ACHN (cell line): ENCODE measurements around the gene EBF3.

Source experiments
- DNase-seq: peaks from one replicate; pipeline ENCODE4 v3.0.0-alpha.2; 2015
- in situ Hi-C: cut with HindIII; loops from 2 replicates; pipeline ENCODE4 v1.10.0; 2017; ENCODE audit warnings: low sequenced_read_pairs, low pct_ligation_motif_present, low pct_unique_long_range_greater_than_20kb

EBF3 gene

DNA sequence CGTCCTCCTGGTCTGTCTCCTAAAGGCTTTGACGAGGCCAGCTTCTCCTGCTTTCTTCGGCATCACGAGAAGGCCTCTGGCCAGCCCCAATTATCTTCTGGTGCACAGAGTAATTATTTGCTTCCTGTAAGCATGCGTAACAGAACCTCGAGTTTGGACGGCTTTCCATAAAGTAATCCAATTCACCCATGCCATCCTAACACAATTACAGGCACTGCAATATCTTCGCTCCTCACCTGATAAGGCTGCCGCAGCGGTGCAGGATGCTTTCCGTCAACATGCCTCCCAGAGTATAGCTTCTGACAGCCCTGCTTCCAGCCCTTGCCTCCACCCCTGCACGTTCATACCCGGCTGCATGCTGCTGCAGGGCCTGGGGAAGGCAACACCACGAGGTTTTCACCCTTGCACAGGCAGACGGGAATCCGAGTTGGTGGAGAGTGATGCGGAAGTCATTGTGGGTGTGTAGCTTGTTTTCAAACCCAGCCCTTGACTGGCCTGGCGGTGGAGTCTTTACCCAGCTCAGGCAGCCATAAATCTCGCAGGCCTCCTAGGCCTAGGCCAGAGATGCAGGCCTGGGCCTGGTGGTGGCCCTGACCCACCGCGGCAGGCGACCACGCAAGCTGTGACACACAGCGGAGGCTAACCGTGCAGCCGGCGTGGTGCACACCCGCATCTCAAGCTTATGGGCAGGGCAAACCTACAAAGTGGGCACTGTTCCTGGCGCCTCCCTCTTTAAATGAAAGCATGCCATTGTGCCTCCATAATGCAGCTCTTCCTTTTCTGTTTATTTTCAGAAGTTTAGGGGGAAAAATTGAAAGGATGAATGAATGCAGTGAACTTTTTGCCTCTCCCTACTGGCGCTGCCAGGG, 12.7 kb downstream of the EBF3 start:
- no peak for DNase-seq
- in situ Hi-C loops: no loop called here

DNA sequence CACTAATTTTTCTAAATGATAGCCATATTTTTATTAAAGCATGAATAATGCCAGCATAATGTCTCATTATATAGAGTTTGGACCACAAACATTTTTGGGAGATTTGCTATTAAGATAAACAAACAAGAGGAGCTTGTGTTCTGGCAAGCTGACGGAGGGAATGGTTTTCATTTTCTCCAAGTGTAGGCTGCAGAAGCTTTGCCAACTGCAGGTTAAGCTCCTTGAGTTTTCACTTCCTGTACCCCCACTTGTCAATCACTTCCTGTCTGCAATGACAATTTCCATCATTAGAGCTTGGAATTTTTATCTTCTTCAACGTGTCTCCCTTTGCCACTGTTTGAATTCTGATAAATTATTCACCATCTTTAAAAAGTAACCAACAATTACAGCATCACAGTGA, 13.4 kb downstream of the EBF3 start:
- DNase-seq: no peak
- in situ Hi-C loops: no loop called here

DNA sequence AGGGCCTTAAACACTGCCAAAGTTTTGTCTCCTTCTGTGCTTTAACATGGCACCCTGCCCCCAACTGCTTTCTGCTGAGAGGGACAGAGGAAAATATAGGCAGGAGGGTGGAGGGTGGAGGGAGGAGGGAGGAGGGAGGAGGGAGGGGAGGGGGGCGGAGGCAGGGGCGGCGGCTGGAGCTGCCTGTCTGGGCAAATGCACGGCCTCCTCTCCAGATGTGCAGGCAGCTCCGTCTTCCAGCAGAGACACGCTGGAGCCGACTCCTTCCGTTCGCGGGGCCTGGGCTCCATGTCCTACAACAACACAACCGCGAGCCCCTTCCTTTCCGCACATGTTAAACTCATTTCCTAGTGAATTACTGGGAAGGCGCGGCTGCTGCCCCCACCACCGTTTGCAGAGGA, 14.2 kb downstream of the EBF3 start:
- no peak for DNase-seq
- in situ Hi-C loops: no loop called here

DNA sequence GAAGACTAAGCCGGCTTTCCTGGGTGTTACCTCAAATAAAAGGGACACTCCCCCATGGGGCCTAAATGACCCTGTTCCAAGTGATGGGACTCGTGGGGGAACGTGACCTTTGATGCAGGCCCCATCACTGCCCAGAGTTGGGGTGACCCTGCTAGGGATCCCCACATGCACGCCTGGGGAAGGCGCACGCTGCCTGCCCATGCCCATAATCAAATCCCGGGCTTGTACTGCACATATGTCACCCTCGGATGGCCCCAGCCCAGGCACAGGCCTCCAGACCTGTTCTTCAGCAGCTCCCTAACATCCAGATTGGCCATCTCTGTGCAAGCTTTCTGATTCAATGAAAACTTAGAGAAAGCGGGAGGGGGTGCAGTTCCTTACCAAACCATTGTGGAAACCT, 14.7 kb downstream of the EBF3 start:
- no peak for DNase-seq
- in situ Hi-C loops: no loop called here

DNA sequence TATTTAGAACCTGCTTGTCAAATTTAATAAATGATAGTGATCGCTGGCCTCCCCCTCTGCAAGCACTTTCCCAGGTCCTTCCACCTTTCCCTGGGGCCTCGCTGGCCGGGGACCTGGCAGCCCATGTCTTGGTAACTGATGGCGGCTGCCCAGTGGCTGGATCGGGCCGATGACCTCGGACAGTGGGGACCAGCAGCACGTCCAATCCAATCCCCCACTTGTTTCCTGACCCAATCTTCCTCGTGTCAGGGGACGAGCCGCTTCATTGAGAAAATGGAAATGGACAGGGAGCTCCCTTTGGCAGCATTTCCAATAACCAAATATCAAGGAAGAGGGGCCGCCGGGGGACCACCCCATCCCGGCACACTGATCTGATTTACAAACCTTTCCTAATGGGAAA, 17.2 kb downstream of the EBF3 start:
- in situ Hi-C loops: no loop called here

DNA sequence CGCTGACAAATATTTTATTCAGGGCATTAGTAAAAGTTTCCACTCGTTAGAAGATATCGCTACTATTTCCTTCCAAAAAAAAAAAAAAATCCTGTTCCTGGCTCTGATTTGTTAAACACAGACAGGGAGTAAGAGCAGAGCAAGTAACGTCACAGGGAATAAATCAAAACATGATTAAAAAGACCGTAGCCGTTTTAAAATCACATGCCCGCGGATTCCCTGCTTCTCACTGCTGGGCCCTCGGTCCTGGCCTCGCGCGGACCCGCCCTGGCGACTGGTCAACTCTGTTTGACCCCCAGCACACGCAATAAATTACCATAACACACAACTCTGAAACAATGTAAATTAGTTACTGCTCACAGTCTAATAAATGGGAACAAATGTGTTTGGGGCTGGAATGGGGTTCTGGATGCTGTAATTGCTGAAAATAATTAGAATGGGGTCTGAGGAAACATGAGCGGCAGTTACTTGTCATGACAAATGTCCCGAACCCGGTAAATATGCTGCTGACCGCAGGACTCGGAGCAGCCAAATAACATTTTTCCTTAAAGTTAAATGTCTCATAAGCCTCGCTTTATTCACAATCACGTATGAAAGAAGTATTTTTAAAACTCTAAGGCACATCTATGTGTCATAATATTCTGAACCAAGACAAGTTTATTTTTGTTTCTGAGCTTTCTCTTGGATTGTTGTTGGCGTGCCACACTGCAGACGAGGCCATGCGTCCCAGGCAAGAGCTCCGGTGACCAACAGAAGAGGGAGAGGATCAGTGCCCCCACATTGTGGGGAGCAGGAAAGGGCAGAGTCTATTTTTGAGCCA, 17.9 kb downstream of the EBF3 start:
- DNase-seq: no peak
- in situ Hi-C loops: no loop called here

More for the DNA sequence above, 17.2 kb downstream of the EBF3 start:
- DNase-seq: no peak

DNA sequence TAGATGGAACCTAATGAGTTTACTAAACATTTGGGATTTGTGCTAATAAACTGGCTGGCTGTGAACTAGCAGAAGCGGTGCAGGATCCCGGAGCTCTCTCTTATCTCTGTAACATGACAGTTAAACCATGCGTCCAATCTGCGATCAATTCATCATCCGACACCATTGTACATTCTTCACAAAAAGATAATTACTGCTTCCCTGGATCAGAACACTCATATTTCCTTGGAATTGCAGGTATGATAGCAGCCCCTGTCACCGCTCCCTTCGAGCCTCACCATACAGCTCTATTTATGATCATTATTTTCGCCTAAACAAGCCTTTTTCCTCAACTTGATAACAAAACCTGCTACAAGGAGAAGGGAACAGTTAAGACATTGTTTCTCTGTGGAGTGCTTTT, 18.5 kb downstream of the EBF3 start:
- no peak for DNase-seq
- in situ Hi-C loops: no loop called here

DNA sequence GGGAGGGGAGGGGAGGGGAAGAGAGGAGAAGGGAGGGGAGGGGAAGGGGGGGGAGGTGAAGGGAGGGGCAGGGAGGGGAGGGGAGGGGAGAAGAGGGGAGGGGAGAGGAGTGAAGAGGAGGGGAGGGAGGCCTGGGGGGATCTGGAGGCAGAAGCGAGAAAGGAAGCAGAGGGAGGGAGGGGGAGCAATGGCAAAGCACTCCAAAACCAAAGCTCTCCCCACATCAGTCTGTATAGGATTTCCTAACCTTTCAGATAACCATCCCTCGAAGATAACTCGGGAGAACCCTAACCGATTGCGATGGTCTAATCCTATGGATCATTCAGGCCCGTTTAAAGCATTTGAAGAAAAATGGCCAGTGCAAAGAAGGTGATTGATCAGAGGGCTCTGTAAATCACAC, 19.0 kb downstream of the EBF3 start:
- in situ Hi-C loops: no loop called here
- DNase-seq: no peak

DNA sequence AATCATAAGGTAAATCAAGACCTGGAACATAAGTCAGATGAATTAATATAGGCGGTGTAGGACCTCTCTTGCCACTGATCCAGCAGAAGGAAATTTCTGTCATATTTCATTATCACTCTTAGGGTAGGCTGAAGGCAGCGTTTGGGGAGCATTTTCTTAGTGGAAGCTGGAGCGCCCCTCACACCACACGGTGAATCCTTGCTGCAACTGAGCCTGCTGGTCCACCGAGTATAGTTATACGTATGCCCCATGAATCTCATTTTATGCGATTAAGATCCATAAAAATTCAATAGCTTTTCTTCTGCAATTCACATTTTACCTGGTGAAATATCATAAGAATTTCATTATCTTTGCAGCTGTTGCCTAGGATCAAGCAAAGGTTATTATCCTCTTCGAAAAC, 19.6 kb downstream of the EBF3 start:
- no peak for DNase-seq
- in situ Hi-C loops: no loop called here

DNA sequence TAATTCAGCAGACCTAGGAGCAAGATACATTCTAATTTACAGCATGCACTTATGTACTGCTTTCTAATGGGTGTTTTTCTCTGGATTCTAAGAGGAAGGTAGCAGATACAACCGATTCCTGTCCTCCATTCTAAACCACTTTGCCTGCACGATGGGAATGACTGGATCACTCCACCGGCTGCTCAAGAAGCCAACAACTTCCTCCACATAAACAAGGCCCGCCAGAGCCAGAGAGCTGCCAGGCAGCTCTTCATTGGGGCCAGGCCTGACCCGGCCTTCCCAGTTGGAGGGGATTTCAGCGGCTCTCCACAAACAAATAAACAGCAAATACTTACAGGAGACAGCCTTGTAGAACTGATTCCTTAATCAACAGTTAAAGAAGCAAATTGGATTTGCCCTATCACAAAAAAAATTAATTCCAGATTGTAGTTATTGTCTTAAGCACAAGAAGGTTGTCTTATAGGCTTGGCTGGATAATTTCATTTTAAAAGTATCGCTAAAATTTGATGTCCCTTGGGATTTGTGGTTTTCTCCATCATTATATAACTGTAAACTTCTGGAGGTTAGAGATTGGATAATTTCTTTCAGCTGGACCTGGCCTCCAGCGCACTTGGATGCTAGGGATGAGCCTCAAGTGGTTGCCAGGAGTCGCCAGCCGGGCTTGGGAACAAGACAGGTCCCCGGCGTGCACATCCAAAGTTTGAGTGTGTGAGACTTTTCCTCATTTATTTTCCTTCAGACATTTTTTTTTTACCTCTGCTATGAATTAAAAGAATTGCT, 20.9 kb downstream of the EBF3 start:
- in situ Hi-C loops: no loop called here
- no peak for DNase-seq

DNA sequence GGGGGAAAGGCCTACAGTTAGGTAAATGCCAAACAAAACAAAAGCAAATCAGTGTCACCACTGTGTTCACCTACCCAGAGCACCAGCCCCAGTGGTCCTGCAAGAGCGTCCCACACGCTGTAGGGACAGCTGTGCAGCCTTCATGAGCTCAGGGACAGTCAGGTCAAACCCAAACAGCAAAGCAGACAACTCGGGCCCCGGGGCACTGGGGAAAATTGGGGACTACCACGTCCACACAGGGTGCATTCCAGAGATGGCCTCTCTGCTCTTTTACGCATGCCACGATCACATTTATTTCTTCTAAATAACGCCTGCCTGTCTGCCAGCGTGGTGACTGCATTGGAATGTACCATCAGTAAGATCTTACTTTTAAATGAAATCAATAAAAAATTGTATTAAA, 21.7 kb downstream of the EBF3 start:
- DNase-seq: no peak
- in situ Hi-C loops: no loop called here

DNA sequence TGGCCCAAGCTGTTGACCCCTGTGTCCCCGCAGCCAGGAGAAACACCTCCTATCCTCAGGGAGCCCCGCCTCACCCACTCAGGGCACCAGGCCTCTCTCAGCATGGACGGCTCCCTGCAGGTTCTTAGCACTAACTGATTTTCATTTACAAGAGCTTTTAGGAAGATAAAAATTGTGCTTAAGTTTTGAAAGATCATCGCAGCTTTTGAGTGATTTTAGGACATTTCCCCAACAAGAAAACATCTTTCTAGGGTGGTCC, 22.1 kb downstream of the EBF3 start:
- in situ Hi-C loops: no loop called here

DNA sequence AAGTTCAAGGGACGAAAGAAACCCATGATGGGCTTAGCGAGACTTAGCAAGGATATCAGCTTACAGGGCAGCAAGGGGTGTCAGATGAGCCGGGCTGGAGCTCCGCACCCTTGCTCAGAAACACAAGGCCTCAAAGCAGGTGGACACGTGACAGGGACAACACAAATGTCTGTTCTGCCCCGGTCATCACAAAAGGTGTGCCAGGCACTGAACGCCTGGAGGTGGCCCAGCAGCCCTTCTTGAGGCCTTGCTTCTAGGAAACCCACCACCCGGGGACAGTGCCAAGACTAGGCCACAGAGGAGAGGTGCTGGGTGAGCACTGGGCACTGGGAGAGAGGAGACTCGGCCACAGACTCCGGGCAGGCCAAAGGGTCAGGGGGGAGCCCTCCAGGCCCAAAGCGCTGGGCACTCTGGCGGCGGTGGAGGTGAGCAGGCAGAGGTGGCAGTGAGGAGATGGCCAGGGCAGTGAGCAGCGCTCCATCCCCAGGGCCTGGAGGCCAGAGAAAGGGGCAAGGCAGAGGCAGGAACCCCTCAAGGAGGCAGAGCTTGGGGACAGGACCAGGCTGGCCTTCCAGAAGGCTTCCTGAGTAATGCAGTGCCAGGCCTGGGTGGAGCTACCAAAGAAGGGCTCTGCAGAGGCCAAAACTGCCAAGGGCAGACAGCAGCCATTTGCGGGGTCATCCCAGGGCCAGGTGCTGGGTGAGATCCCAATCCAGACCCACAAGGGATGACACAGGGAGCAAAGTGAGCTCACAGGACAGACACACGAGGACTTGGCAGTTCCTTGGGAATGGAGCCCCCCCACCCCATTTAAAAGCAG, 22.7 kb downstream of the EBF3 start:
- DNase-seq: no peak
- in situ Hi-C loops: no loop called here

More for the DNA sequence above, 22.1 kb downstream of the EBF3 start:
- DNase-seq: no peak

DNA sequence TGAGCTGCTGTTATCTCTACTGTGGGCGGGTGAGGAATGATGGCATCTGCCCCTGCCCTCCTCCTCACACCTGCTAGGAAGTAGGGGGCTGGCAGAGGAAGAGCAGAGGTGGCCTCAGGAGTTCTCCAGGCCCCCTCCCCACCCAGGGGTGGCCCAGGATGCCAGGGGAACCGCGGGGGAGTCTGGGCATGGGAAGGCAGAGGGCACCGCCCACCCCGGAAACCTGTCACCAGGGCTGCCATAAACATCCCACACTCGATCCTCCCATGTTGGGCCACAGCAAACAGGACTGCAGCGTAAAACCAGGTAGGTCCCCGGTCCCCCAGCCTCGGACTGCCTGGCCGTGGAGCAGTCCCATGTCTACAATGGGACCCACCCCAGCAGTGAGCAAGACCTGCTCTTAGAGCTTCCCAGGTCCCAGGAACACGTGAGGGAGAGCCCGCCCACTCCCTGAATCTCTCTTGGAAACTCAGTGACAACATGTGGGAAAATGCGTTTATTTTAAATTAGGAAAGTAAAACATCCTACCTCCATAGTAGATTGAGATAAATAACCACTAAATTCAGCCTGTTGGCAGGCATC, 23.4 kb downstream of the EBF3 start:
- in situ Hi-C loops: no loop called here
- no peak for DNase-seq

DNA sequence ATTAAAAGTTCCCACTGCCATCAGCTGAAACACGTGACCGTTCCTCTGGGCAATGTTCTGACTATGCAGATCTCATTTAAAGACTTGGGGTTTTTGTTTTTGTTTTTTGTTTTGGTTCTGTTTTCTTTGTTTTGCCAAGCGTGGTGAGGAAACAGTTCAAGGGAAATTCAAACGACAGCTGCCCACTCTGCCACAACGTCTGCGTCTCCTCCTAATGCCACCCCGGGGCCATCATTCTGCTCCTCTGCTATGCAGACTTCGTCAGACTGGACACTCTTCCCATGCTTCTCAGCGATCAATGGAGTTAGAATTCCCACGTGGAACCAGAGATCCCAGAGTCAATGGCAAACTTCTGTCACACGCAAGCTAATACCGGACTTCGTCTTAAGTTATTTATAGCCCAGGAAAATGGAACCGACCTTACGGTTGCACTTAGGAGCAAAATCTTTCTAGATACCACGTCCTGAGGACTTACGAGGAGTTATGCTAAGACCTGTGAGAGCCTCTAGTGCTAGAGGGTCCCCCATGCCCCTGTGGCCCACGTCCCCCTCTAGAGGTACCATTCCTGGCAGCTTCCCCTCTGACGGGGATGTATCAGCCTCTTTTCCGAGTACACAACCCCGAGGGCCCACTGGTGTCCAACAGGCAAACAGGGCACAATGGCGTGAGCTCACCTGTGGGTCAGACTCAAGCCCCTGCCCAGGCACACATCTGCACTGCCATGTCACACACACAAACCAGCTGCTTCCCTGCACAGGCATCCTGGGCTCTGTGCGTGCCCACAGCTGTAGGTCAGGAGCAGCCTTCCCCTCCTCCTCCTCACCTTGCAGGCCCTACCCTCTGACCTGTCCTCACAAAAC, 24.4 kb downstream of the EBF3 start:
- in situ Hi-C loops: no loop called here
- no peak for DNase-seq

DNA sequence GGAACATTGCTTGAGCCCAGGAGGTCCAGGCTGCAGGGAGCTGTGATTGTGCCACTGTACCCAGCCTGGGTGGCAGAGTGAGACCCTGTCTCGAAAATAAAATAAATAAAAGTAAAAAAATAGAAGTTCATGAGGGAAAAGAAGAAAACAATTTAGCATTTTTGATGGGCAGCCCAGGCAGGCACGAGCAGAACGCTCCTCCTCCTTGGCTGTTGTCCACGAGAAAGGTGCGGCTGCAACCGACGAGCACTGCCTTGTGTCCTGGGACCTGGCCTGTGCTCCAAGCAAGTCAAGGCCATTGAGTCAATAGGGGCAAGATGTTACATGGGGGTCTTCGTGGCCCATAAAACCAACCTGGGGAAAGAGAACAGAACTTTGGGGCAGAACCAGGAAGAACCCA, 25.6 kb downstream of the EBF3 start:
- no peak for DNase-seq
- in situ Hi-C loops: no loop called here

DNA sequence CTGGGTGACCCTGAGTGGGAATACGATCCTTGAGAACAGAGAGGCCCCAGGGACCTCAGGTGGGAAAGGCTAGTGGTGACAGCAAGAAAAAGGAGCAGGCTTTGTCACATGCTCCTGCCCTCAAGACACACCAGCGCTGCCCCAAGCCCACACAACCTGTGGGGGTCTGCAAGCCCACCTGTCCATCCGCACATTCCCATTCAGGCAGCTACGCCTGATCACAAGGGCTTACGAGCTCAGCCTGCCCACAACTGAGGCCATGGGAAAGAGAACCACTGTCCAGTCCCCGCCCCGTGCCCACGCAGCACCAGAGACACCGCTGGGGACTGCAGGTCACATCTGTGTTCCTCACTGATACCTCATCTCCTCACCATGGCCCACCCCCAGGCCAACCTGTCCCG, 26.7 kb downstream of the EBF3 start:
- DNase-seq: no peak
- in situ Hi-C loops: no loop called here

DNA sequence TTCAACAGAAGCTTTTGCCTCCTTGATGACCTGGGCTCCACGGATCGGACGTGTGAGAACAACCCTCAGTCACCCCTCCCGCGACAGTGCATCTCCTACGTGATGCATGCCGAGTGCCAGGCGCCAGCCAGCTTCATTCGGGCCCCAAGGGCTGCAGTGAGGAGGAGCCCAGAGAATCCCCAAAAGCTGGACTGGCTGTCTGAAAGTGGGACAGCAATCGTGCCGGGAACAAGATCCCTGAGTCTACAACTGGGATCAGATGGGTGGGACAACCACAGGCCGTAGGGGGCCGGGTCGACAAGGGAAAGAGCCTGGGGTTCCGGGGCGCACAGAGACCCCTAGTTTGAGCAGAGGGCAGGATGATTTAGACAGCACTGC, 27.2 kb downstream of the EBF3 start:
- in situ Hi-C loops: no loop called here
- no peak for DNase-seq
